ENCODE data around the gene SPTB.

SPTB gene

DNA sequence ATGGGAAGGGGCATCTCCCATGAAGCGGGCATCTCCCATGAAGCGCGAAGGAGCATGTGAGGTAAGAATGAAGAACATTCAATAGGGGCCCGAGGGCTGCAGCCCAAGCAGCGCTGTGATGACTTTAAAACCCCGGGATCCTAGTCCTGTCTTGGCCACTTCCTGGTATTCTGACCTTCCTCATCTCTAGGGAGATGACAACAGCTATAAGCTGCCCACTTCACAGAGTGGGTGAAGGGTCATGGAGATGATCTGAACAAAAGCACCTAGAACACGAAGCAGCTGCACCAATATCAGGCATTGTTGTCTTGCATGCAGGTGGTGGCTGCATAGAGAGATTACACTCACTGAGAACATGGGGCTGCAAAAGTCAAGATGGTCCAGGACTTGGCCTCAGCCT lies 64.5 kb downstream of the SPTB start:
- TF ChIP-seq, protein P1, sequence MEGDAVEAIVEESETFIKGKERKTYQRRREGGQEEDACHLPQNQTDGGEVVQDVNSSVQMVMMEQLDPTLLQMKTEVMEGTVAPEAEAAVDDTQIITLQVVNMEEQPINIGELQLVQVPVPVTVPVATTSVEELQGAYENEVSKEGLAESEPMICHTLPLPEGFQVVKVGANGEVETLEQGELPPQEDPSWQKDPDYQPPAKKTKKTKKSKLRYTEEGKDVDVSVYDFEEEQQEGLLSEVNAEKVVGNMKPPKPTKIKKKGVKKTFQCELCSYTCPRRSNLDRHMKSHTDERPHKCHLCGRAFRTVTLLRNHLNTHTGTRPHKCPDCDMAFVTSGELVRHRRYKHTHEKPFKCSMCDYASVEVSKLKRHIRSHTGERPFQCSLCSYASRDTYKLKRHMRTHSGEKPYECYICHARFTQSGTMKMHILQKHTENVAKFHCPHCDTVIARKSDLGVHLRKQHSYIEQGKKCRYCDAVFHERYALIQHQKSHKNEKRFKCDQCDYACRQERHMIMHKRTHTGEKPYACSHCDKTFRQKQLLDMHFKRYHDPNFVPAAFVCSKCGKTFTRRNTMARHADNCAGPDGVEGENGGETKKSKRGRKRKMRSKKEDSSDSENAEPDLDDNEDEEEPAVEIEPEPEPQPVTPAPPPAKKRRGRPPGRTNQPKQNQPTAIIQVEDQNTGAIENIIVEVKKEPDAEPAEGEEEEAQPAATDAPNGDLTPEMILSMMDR (IDR thresholded peaks at IDR 0.05; ENCODE audit: extremely low read depth, insufficient read depth, missing control alignments): no peak
- in situ Hi-C loops (cut with MboI; ENCODE audit: low pct_unique_long_range_greater_than_20kb, low sequenced_read_pairs, unreplicated experiment): no loop called here
- no peak for DNase-seq (ENCODE audit: low spot score)

DNA sequence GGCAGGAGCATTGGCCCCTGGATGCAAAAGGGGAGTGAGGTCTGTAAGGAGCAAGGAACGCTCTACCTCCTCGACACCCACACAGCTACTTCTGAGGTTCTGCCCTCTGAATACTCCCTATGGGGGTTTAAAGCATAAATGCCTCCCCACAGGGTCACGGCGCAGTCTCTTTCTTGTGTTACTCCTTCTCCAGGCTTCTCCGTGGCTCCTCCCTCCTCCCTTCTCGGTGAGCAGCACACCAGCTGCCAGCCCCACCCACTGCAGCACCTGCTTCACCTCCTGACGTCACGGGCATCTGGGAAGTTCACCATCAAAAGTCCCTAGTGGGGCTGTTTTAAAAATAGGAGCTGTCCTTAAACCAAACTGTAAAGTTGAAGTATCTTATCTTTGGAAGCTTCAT lies 67.3 kb downstream of the SPTB start:
- no peak for DNase-seq (ENCODE audit: low spot score)
- TF ChIP-seq, protein P1 (IDR thresholded peaks at IDR 0.05; ENCODE audit: extremely low read depth, insufficient read depth, missing control alignments): no peak
- in situ Hi-C loops (cut with MboI; ENCODE audit: low pct_unique_long_range_greater_than_20kb, low sequenced_read_pairs, unreplicated experiment): no loop called here

DNA sequence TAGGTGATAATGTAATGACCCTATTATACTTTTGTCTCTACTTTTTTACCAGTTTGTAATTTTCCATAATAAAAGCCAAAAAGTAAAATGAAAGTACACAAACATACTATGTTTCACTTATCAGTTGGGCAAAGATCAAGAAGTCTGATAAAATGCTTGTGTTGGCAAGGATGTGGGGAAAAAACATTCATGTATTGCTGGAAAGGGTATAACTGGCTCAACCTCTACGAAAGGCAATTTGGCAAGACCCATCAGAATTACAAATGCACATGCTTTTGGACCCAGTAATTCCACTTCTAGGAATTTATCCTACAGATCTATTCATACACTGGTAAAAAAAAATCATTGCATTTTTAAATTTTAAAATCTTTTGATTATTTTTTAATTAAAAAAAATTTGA lies 68.0 kb downstream of the SPTB start:
- in situ Hi-C loops (cut with MboI; ENCODE audit: low pct_unique_long_range_greater_than_20kb, low sequenced_read_pairs, unreplicated experiment): no loop called here
- DNase-seq (ENCODE audit: low spot score): no peak
- TF ChIP-seq, protein P1 (IDR thresholded peaks at IDR 0.05; ENCODE audit: extremely low read depth, insufficient read depth, missing control alignments): no peak

DNA sequence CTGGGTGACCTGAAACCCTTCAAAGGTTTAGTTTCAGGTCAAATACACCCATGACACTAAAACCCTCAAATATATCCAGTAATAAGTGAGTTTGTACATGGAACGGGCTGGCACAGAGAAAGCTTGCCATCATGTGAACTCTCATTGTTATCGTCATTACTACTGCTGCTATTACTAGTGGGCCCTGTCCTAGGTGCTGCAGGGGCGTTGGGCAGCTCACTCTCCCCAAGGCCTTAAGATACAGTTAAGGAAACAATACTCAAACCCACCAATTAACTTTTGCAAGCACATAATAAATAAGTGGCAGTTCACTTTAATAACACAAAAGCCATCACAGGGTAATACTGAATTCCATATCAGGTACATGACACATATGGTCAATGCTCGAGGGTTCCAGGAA lies 71.3 kb downstream of the SPTB start:
- TF ChIP-seq, protein P1 (IDR thresholded peaks at IDR 0.05; ENCODE audit: extremely low read depth, insufficient read depth, missing control alignments): no peak

DNA sequence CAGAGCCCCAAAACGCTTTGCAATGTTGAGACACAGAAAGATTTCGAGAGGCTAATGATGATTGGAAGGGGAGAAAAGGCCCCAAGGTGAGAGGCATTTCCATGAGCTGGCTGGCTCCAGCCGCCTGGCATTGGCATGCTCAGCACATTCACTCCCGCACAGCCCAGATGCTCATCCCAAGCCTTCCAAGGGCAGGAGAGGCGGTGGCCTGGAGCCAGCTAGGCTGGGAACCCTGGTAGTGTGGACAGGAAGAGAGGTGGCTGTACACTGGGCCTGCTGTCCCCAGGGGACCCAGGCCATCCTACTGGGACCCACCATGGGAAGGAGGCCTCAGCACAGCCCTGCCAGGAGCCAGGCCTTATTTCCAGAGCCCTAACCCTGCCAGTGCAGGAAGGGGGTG lies 72.2 kb downstream of the SPTB start:
- TF ChIP-seq, protein P1 (IDR thresholded peaks at IDR 0.05; ENCODE audit: extremely low read depth, insufficient read depth, missing control alignments): no peak
- no peak for DNase-seq (ENCODE audit: low spot score)
- in situ Hi-C loops (cut with MboI; ENCODE audit: low pct_unique_long_range_greater_than_20kb, low sequenced_read_pairs, unreplicated experiment): no loop called here

More for the DNA sequence above, 71.3 kb downstream of the SPTB start:
- DNase-seq (ENCODE audit: low spot score): no peak
- in situ Hi-C loops (cut with MboI; ENCODE audit: low pct_unique_long_range_greater_than_20kb, low sequenced_read_pairs, unreplicated experiment): no loop called here

DNA sequence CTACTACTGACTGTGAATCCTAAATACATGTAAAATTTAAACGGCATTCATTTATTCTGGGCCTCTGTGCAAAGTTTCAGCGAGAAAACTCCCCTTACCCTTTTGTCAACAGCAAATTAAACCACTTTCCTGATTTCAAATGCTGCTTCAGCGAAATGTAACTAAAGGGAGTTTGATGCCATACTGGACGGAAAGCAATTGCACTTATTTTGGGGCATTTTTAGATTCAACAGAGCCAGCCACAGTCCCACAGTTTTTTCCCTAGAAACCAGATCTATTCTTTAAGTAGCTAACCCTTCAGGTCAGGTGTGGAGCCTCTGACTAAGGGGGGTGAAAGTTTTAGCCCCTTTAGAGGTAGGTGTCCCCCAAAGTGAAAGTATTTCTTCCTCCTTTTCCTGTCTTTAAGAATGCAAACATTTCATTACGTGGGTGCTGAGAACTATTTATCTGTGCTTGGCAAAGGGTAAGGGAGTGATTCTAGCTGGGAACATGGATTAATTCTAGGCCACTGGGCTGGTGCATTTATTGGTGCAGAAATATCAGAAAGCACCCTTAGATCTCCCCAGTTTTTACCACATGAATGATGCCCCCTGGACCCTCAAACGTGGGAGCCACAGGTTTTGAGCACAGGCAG lies 72.7 kb downstream of the SPTB start:
- in situ Hi-C loops (cut with MboI; ENCODE audit: low pct_unique_long_range_greater_than_20kb, low sequenced_read_pairs, unreplicated experiment): no loop called here
- no peak for DNase-seq (ENCODE audit: low spot score)
- TF ChIP-seq, protein P1 (IDR thresholded peaks at IDR 0.05; ENCODE audit: extremely low read depth, insufficient read depth, missing control alignments): no peak
